GM21381 (cell line): Measurements from ENCODE around the gene TADA3.

Source experiments
- ATAC-seq: cut with Tn5 transposase; IDR thresholded peaks from one replicate; pipeline ENCODE4 v1.9.1; 2021; ENCODE audit warnings: mild to moderate bottlenecking, moderate library complexity; ENCODE audit not compliant: unreplicated experiment

TADA3 gene

DNA sequence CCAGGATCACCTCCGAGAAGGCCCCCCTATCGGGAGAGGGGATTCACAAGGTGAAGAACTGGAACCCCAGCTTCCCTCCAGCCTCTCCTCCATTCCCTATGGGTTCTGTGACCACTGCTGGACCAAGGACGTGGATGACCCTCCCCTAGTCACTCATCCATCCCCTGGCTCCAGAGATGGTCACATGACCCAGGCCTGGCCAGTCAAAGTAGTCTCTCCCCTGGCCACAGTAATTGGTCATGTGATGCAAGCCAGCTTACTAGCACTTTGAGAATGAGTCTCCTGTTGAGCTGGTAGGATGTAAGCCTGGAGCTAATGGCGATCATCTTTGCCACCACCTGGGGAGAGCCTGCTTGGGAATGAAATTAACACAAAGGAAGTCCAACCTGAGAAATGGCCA is 26.4 kb downstream of the TADA3 start:
- ATAC-seq, result no peak

DNA sequence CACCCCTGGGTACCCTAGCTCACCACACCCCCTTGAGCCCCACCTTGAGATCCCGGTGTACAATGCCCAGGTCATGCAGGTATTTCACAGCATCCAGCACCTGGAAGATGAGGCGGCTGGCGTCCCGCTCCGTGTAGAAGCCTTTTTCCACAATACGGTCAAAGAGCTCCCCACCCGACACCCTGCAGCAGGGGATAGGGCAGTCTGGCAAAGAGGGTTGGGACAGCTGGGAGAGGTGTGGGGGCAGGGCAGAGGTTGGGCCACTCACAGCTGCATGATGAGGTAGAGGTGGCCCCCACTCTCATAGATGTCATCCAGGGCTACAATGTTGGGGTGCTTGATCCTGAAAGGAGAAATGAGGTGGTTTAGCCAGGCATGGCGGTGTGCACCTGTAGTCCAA is 29.4 kb downstream of the TADA3 start:
- ATAC-seq, result no peak

DNA sequence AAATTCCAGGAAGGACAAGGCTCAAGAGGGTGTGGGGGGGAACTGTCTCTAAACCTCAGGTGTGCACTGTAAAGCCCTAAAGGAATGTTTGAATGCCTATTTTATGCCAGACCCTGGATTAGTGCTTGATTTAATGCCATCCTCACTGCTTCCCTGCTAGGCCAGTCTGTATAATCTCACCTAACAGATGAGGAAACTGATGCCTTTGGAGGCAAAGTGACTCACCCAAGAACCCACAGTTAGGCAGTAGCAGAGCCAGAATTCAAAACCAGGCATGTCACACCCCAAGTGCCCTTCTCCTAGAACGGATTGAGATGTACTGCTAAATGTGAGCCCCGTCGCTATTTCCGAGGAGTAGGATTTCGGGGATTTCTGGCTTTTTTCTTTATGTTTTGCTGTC is 30.4 kb downstream of the TADA3 start:
- ATAC-seq, result no peak

DNA sequence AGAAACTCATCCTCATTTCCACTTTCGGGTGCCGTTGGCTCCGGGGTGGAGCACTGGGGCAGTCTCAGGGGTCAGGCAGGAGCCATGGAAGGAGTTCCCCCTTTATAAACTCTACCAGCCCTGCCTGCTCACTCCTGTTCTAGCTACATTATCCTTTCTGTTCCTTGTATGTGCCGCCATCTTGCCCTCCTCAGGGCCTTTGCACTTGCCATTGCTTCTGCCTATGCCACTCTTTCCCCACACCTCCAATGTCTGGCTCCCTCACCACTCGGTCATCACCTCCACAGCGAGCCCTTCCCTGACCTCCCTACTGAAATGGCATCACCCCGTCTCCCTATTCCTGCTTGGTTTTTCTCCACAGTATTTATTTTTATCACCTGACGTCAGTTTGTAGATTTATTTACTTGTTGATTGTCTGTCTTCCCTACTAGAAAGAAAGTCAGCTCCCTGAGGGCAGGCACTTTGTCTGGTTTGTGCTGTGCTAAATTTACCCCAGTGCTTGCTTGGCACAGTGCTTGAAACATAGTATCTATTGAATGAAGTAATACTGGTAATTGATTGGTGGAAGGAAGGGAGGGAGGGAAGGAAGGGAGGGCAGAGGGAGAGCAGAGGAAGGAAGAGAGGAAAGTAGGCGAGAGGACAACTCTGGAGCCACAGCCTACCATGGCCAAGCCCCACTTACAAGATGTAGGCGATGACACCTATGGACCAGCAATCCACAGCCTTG is 31.3 kb downstream of the TADA3 start:
- ATAC-seq, result no peak

DNA sequence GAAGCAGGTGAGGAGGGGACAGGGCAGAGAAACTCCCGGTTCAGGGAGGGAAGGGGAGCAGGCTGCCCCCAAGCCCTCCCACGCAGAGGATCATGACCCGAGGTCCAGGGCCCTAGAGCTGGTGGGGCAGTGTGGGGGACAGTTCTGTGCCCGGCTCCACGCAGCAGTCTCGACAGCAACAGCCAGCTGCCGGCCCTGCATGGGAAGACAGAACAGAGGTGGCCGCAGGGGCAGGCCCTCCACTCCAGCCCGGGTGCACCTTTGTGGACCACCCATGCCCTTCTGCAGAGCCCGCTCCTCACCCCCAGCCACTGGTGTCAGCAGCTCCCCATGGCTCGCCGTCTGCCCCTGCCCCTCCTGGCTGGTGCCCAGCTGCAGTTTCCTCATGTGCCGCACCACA is 34.8 kb downstream of the TADA3 start:
- no peak for ATAC-seq

DNA sequence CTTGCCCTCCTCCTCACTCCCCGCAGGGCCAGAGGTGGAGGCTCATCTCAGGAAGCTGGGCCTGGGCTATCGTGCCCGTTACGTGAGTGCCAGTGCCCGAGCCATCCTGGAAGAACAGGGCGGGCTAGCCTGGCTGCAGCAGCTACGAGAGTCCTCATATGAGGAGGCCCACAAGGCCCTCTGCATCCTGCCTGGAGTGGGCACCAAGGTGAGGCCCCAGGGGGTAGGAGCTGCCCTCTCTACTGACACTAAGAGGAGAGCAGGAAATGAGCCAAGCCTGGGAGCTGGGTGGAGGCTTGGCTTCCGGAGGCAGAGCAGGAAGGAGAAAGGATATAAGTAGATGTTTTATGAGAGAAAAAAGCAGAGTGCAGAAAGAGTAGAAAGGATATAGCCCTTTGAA is 37.6 kb downstream of the TADA3 start:
- ATAC-seq, result no peak

DNA sequence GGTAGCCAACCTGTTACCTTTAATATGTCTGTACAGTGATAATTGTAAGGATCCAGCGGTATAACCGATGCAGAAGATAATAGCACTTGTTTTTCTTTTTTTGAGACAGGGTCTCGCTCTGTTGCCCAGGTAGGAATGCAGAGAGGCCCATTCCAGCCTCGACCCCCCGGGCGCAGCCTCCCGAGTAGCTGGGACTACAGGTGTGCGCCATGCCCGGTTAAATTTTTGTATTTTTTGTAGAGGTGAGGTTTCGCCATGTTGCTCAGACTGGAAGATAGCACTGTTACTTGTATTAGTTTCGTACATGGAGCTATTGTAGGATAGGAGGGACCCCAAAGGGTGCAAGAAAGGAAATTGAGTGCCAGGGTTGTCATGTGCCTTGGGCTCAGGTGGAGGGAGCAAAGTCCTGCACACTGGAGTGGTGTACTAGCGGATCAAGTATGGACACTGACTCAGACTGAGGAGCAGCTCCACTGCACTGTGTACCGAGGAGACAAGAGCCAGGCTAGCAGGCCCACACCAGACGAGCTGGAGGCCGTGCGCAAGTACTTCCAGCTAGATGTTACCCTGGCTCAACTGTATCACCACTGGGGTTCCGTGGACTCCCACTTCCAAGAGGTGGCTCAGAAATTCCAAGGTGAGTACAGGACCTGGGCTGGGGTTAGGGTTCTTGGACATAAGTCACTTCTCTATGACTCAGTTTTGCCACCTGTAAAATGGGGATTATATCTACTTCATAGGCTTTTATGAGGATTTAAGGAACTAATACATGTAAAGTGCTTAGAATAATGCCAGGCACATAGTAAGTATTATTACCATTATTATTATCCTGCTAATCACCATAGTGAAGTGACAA is 41.5 kb downstream of the TADA3 start:
- no peak for ATAC-seq

DNA sequence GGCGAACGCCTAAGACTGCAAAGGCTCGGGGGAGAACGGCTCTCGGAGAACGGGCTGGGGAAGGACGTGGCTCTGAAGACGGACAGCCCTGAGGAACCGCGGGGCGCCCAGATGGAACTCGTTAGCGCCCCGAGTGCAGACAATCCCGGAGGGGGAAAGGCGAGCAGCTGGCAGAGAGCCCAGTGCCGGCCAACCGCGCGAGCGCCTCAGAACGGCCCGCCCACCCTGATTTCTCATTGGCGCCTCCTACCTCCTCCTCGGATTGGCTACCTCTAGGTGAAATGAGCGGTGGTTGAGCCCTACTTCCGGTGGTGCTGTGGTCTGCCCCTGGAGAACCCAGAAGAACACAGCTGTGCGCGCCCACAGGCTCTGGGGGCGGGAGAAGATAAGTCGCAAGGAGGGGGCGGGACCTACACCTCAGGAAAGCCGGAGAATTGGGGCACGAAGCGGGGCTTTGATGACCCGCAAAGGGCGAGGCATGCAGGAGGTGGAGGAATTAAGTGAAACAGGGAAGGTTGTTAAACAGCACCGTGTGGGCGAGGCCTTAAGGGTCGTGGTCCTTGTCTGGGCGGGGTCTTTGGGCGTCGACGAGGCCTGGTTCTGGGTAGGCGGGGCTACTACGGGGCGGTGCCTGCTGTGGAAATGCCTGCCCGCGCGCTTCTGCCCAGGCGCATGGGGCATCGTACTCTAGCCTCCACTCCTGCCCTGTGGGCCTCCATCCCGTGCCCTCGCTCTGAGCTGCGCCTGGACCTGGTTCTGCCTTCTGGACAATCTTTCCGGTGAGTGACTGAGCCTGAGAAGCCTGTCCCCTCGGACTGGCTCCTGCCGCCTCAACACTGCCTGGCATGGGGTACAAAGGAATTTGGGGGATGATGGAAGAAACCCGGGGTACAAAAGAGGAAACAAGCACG is 42.4 kb downstream of the TADA3 start, which contains the start of gene OGG1:
OGG1 (plus strand) TSS at position 308 of the 911 bp plus-strand sequence; CDS start at position 643, 335 bp downstream.
- ATAC-seq, result peak; percentile 89

DNA sequence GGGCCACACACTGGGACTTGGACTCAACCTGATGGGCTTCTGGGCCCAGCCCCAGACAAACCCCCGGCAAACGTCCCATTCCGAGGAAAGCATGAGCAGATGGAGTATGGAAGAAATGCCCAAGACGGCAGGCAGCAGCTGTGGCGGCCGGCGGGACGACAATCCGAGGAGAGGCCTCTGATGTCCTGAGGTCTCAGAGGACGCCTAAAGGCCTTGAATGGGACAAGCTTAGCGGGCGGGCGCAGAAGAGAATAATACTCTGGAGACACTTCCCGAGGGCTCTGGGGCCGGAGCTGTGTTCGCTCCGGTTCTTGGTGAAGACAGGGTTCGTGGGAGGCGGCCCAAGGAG is 43.0 kb downstream of the TADA3 start:
- no peak for ATAC-seq

DNA sequence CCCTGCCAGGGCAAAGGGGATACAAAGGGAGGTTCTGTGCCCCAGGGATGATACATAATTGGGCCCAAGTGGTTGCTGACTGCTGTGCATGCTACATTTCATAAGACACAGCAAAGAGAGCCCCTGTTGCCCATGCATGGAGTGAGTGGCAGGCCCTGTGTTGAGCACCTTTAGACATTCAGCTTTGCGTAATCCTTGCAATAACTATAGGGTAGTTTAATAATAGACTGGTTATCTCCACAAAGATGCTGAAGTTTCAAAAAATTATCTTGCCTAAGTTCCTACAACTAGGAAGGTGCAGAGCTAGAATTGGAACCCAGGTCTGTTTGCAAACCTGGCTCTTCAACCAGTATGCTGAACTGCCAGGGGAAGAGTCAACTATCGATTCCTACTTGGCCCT is 44.2 kb downstream of the TADA3 start:
- ATAC-seq, result no peak

DNA sequence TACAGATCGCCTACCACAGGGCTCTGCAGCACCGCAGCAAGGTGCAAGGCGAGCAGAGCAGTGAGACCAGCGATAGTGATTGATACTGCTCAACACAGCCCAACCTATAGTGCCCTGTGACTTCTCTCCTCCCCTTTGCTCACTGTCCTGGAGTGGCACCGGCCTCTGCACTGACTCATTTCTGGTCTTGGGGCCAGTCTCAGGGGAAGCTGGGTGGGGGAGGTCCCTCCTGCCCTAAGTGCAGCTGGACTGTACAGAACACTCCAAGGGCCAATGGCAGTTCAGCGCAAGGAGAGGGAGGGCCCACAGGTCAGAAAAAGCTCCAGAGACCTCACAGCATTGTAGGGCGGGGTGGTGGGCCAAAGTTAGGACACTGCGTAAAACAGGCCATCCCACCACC is 45.0 kb downstream of the TADA3 start:
- ATAC-seq, result no peak

DNA sequence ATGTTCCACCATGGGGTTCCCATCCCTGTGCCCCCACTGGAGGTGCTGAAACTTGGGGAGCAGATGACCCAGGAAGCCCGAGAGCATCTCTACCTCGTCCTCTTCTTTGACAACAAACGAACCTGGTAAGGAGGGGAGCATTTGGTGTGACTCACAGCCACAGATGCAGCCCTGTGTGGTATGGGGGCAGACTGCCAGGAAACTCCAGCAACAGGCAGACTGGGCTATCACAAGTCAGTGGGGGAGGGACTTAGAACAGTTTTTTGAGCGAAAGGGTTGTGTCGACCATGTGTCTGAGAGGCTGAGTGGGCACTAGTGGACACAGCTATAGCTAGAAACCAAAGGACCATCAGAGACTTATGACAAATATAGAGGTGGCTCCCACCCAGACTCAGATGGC is 45.9 kb downstream of the TADA3 start:
- ATAC-seq, result no peak

DNA sequence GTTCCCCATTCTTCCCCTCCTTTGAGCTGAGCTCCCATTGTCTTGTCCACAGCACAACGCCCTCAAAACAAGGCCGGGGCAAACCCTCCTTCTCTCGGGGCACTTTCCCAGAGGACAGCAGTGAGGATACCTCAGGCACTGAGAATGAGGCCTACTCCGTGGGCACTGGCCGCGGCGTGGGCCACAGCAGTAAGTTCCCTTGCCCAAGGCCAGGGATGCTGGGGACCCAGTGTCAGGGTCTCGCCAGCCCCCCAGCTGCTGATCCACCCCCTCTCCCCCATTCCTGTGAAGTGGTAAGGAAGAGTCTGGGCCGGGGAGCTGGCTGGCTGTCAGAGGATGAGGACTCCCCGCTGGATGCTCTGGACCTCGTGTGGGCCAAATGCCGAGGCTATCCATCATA is 46.8 kb downstream of the TADA3 start:
- ATAC-seq, result no peak

DNA sequence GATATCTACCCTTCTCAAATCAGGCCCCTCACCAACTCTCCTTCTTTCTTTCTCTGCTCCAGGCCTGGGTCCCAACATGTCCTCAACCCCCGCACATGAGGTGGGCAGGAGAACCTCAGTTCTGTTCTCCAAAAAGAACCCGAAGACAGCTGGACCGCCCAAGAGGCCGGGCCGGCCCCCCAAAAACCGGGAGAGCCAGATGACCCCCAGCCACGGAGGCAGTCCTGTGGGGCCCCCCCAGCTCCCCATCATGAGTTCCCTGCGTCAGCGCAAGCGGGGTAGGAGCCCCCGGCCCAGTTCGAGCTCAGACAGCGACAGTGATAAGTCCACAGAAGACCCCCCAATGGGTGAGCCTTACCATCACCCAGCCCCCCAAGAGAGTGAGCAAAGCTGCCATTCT is 48.1 kb downstream of the TADA3 start:
- no peak for ATAC-seq

DNA sequence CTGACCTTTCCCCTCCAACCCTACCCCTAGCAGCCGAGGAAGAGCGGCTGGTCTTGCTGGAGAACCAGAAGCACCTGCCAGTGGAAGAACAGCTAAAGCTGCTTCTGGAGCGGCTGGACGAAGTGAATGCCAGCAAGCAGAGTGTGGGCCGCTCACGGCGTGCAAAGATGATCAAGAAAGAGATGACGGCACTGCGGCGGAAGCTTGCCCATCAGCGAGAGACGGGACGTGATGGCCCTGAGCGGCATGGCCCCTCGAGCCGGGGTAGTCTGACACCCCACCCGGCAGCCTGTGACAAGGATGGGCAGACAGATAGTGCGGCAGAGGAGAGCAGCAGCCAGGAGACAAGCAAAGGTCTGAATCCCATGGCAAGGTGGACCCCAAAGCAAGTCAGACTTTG is 48.7 kb downstream of the TADA3 start:
- ATAC-seq, result no peak

DNA sequence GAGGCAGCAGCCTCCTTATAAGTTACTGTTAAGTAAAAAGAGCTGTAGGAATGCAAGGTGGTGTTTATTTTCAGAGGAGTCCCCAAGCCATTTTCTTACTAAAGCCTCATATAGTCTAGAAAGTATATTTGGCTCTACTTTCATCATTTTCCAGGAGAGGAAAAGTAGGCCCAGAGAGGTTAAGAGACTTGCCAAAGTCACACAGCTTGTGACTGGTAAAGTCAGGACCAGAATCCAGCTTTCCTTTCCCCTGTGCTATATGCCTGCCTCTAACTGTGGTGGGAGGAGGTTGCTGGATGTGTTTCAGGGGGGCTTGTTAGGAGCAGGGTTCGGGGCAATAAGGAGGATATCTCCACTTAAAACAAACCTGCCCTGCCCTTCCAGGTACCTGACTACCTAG is 49.7 kb downstream of the TADA3 start:
- no peak for ATAC-seq

DNA sequence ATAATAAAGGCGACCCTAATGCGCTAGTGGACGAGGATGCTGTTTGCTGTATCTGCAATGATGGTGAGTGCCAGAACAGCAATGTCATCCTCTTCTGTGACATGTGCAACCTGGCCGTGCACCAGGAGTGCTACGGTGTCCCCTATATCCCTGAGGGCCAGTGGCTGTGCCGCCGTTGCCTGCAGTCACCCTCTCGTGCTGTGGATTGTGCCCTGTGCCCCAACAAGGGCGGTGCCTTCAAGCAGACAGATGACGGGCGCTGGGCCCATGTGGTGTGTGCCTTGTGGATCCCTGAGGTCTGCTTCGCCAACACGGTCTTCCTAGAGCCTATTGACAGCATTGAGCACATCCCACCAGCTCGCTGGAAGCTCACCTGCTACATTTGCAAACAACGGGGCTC is 53.1 kb downstream of the TADA3 start:
- no peak for ATAC-seq

DNA sequence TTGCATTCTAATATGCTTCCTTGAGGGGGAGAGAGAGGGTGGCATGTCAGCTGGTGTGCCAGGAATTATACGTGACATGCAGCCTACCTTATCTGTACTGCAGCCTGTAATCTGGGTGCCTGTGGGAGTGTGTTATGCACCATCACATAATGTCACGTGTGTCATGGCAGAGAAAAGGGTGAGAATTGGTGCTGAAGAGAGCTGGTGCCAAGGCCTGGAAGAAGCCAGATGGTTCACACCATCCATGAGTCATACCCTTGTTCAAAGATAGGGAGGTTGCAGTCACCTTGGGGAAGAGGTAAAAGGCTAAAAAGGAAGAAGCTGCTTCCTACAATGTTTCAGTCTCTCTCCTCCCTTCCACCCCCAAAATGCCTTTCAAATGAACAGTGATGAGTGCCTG is 55.4 kb downstream of the TADA3 start:
- no peak for ATAC-seq

DNA sequence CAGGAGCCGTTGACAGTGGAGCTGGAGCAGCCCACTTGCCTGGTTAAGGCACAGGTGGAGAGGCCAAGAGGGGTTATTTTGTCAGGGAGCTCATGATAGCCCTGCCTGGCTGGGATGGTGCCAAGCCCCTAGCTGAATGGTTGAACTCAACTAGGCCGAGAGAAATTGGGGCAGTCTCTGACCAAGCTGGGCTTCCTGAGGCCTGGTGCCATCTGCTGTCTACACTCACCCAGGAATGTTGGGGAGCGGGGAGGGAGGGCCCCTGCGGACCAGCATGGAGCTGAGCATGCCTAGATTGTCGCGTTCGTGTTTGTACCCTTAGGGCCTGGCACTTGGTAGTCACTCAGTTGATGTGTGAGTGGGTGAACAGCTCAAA is 59.5 kb downstream of the TADA3 start:
- no peak for ATAC-seq

DNA sequence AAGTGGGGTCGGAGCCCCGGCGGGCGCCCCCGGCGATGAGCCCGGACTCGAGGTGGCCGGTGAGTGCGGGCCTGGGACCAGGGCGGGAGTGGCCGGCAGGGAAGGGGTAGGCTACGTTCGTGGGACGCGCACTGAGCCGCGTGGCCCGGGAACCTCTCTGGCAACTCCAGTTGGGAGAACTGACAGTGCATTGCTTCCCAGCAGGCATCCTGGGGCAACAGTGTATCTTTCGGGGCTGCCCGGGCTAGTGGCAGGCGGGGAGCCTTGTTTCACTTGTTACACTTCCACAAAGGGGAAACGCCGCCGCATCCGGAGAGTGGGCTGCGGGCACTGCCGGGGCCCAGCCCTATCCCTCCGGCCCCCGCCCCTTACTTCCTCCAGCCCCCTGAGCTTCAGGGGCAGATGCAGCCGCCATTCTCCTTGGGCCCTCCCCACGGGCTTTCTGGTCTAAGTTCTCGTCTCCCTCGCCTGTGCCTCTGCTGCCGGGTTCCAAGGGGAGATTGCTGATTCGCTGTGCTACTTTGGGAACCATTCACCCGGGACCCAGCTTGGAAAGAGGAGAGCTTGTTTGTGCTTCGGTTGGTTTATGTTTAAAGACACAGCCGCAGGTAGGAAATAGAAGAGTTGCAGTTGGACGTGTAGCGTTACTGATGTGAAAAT is 60.1 kb downstream of the TADA3 start:
- peak; percentile 10 for ATAC-seq
